ENCODE measurements around the gene SCNN1G. TPM values are rescaled to one million over a fixed set of nuclear protein-coding genes. Genes with fewer than 3 reads are reported as not detected.

SCNN1G gene
- total and polyA plus RNA-seq, 9 donors, result 0.02 to 2.6 (median 0.47) TPM; not detected in 4

GRCh38 chr16:23206986-23207385, 24.4 kb downstream of the SCNN1G start:
- no peak overlapping the region for H3K27ac ChIP-seq
- H3K4me3 ChIP-seq, result no peak overlapping the region
- DNase-seq, result no peak
- H3K9me3 ChIP-seq, result no peaks in the 10 kb centered on the region
- intact Hi-C loops (cut with DNase I), result no loop called here
- H3K36me3 ChIP-seq, result no peaks in the 10 kb centered on the region
- 61 to 71% (median 66%) methylated on average over 6 to 7 of the region's 7 CpGs for WGBS, 3 donors
- TF ChIP-seq EP300 (IDR thresholded peaks at IDR 0.05) (no peak), POLR2A (IDR thresholded peaks at IDR 0.05) (no peak), CTCF (IDR thresholded peaks at IDR 0.05) (no peak)
- no peaks in the 10 kb centered on the region for H3K27me3 ChIP-seq
- H3K4me1 ChIP-seq (ENCODE audit: insufficient read depth), result no peaks in the 10 kb centered on the region

GRCh38 chr16:23207485-23207884, 24.9 kb downstream of the SCNN1G start:
- TF ChIP-seq EP300 (IDR thresholded peaks at IDR 0.05), result no peak
- TF ChIP-seq CTCF (IDR thresholded peaks at IDR 0.05), result no peak
- TF ChIP-seq POLR2A (IDR thresholded peaks at IDR 0.05), result no peak
- H3K4me1 ChIP-seq (ENCODE audit: insufficient read depth), result no peaks in the 10 kb centered on the region
- WGBS, 3 donors, result 28 to 49% (median 48%) methylated on average over 3 of the region's 3 CpGs
- no peaks in the 10 kb centered on the region for H3K27me3 ChIP-seq
- H3K36me3 ChIP-seq, result no peaks in the 10 kb centered on the region
- no peak for DNase-seq
- intact Hi-C loops (cut with DNase I), result no loop called here
- no peak overlapping the region for H3K27ac ChIP-seq
- H3K9me3 ChIP-seq, result no peaks in the 10 kb centered on the region
- H3K4me3 ChIP-seq, result no peak overlapping the region

GRCh38 chr16:23209606-23210005, 27.1 kb downstream of the SCNN1G start:
- Histone ChIP-seq H3K4me1 (ENCODE audit: insufficient read depth) (no peaks in the 10 kb centered on the region), H3K27ac (no peak overlapping the region), H3K9me3 (no peaks in the 10 kb centered on the region), H3K36me3 (no peaks in the 10 kb centered on the region), H3K4me3 (no peak overlapping the region), H3K27me3 (no peaks in the 10 kb centered on the region)
- intact Hi-C loops (cut with DNase I), result no loop called here
- WGBS, 3 donors, result 75 to 81% (median 76%) methylated on average over 9 of the region's 9 CpGs
- DNase-seq, result no peak
- no peak for TF ChIP-seq CTCF (IDR thresholded peaks at IDR 0.05)
- no peak for TF ChIP-seq POLR2A (IDR thresholded peaks at IDR 0.05)
- no peak for TF ChIP-seq EP300 (IDR thresholded peaks at IDR 0.05)

DNA sequence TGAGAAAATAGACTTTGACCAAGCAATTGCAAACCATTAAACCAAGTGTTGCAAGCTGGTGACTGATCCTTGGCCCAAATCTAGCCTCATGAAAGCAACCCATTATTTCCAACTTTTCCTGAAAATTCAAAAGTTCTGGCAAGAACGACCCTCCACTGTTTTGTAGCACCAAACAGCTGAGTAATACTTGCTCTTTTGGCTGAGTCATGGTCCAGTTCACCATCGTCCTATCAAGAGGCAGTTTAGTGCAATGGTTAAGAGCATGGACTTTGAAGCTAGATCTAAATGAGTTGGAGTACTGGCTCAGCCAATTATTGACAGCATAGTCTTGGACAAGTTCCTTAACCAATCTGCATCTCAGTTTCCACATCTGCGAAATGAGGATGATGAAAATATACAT, 31.3 kb downstream of the SCNN1G start:
- H3K9me3 ChIP-seq, result no peaks in the 10 kb centered on the region
- TF ChIP-seq EP300 (IDR thresholded peaks at IDR 0.05) (no peak), POLR2A (IDR thresholded peaks at IDR 0.05) (no peak), CTCF (IDR thresholded peaks at IDR 0.05) (no peak)
- H3K4me1 ChIP-seq (ENCODE audit: insufficient read depth), result no peaks in the 10 kb centered on the region
- WGBS, 3 donors, result 58 to 73% (median 64%) methylated on average over 3 of the region's 3 CpGs
- no peak overlapping the region for H3K27ac ChIP-seq
- intact Hi-C loops (cut with DNase I), result no loop called here
- no peaks in the 10 kb centered on the region for H3K27me3 ChIP-seq
- no peak for DNase-seq
- H3K36me3 ChIP-seq, result no peaks in the 10 kb centered on the region
- no peak overlapping the region for H3K4me3 ChIP-seq

DNA sequence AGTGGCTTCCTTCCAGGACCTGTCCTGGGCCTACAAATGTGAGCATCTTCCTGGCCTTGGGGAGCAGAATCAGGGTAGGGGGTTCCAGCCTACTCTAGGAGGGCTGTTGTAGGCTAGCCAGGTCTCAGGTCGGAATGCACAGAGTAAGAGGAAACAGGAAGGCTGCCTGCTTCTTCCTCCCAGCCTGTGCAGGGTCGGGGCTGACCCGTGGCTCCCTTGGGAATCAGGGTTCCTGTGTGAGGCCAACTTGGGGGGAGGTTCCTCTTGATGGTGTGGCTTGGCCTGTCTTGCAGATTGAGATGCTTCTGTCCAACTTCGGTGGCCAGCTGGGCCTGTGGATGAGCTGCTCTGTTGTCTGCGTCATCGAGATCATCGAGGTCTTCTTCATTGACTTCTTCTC, 32.3 kb downstream of the SCNN1G start:
- DNase-seq, result no peak
- no peaks in the 10 kb centered on the region for H3K9me3 ChIP-seq
- no peak for TF ChIP-seq EP300 (IDR thresholded peaks at IDR 0.05)
- TF ChIP-seq CTCF (IDR thresholded peaks at IDR 0.05), result no peak
- no peak for TF ChIP-seq POLR2A (IDR thresholded peaks at IDR 0.05)
- intact Hi-C loops (cut with DNase I), result no loop called here
- H3K4me3 ChIP-seq, result no peak overlapping the region
- H3K36me3 ChIP-seq, result no peaks in the 10 kb centered on the region
- H3K27ac ChIP-seq, result no peak overlapping the region
- WGBS, 3 donors, result 75 to 83% (median 81%) methylated on average over 7 of the region's 7 CpGs
- H3K4me1 ChIP-seq (ENCODE audit: insufficient read depth), result no peaks in the 10 kb centered on the region
- H3K27me3 ChIP-seq, result no peaks in the 10 kb centered on the region

All from ovary (tissue), 9 donors.